Parathyroid adenoma (tissue), 2 donors: ENCODE measurements around the gene SHC3.

ENCODE experiments used
- H2AFZ ChIP-seq: fragments of 300-600 bp; sonication (generic); one replicate; pipeline ENCODE4 v1.7.0; 2017; ENCODE audit warnings: antibody characterized with exemption, mild to moderate bottlenecking
- H3K27ac ChIP-seq: fragments of 300-600 bp; sonication (generic); one replicate; pipeline ENCODE4 v1.7.0; 2017
- H3K27me3 ChIP-seq: fragments of 300-600 bp; sonication (generic); one replicate; pipeline ENCODE4 v1.7.0; 2017; ENCODE audit warnings: low read length; ENCODE audit not compliant: control insufficient read depth, insufficient read depth
- H3K36me3 ChIP-seq: fragments of 300-600 bp; sonication (generic); one replicate; pipeline ENCODE4 v1.7.0; 2017; ENCODE audit warnings: low read length; ENCODE audit not compliant: control insufficient read depth, insufficient read depth
- H3K4me1 ChIP-seq: fragments of 300-600 bp; sonication (generic); one replicate; pipeline ENCODE4 v1.7.0; 2017; ENCODE audit warnings: control low read depth
- H3K4me2 ChIP-seq: fragments of 300-600 bp; sonication (generic); one replicate; pipeline ENCODE4 v1.7.0; 2017; ENCODE audit warnings: low read length
- H3K4me3 ChIP-seq: fragments of 300-600 bp; sonication (generic); one replicate; pipeline ENCODE4 v1.7.0; 2017; ENCODE audit warnings: low read depth, low read length
- H3K79me2 ChIP-seq: fragments of 300-600 bp; sonication (generic); one replicate; pipeline ENCODE4 v1.7.0; 2017; ENCODE audit warnings: control low read depth
- H3K9ac ChIP-seq: fragments of 300-600 bp; sonication (generic); one replicate; pipeline ENCODE4 v1.7.0; 2017; ENCODE audit warnings: mild to moderate bottlenecking
- H3K9me3 ChIP-seq: fragments of 300-600 bp; sonication (generic); one replicate; pipeline ENCODE4 v1.7.0; 2017; ENCODE audit warnings: low read length; ENCODE audit not compliant: control insufficient read depth
- CTCF ChIP-seq: fragments of 300-600 bp; sonication (generic); IDR thresholded peaks from one replicate; pipeline ENCODE4 v1.7.0; 2017; ENCODE audit warnings: antibody characterized with exemption, mild to moderate bottlenecking
- donor health status: primary hyperparathyroidism.

Gene SHC3

GRCh38 chr9:88980740-88981203 is 197.8 kb downstream of the SHC3 start:
- Histone ChIP-seq H3K9ac (no peak overlapping the region), H3K4me3 (no peak overlapping the region), H3K27ac (no peak overlapping the region), H3K79me2 (no peaks in the 10 kb centered on the region), H2AFZ (no peak overlapping the region), H3K4me1 (no peaks in the 10 kb centered on the region), H3K4me2 (no peak overlapping the region), H3K27me3 (no peaks in the 10 kb centered on the region), H3K9me3 (no peaks in the 10 kb centered on the region), H3K36me3 (no peaks in the 10 kb centered on the region)
- no peak for TF ChIP-seq CTCF

GRCh38 chr9:88979791-88980190 is 198.8 kb downstream of the SHC3 start:
- Histone ChIP-seq H3K36me3 (no peaks in the 10 kb centered on the region), H3K4me1 (no peaks in the 10 kb centered on the region), H3K4me3 (no peak overlapping the region), H3K9me3 (no peaks in the 10 kb centered on the region), H3K9ac (no peak overlapping the region), H3K27me3 (no peaks in the 10 kb centered on the region), H3K4me2 (no peak overlapping the region), H2AFZ (no peak overlapping the region), H3K79me2 (no peaks in the 10 kb centered on the region), H3K27ac (no peak overlapping the region)
- no peak for TF ChIP-seq CTCF

- Histone ChIP-seq H3K9ac (no peak overlapping the region), H3K4me1 (no peaks in the 10 kb centered on the region), H3K9me3 (no peaks in the 10 kb centered on the region), H3K27me3 (no peaks in the 10 kb centered on the region), H3K4me2 (no peak overlapping the region), H3K4me3 (no peak overlapping the region), H2AFZ (no peak overlapping the region), H3K36me3 (no peaks in the 10 kb centered on the region), H3K79me2 (no peaks in the 10 kb centered on the region), H3K27ac (no peak overlapping the region)
- no peak for TF ChIP-seq CTCF
These were observed 199.6 kb downstream of the SHC3 start for GRCh38 chr9:88979021-88979420.

GRCh38 chr9:88978034-88978433 is 200.6 kb downstream of the SHC3 start:
- Histone ChIP-seq H3K27me3 (no peaks in the 10 kb centered on the region), H3K4me1 (no peaks in the 10 kb centered on the region), H2AFZ (no peak overlapping the region), H3K27ac (no peak overlapping the region), H3K9me3 (no peaks in the 10 kb centered on the region), H3K4me2 (no peak overlapping the region), H3K36me3 (no peaks in the 10 kb centered on the region), H3K9ac (no peak overlapping the region), H3K79me2 (no peaks in the 10 kb centered on the region), H3K4me3 (no peak overlapping the region)
- TF ChIP-seq CTCF: no peak

- Histone ChIP-seq H3K4me3 (no peak overlapping the region), H3K9ac (no peak overlapping the region), H3K27me3 (no peaks in the 10 kb centered on the region), H3K9me3 (no peaks in the 10 kb centered on the region), H3K27ac (no peak overlapping the region), H3K36me3 (no peaks in the 10 kb centered on the region), H3K79me2 (no peaks in the 10 kb centered on the region), H3K4me2 (no peak overlapping the region), H2AFZ (no peak overlapping the region), H3K4me1 (no peaks in the 10 kb centered on the region)
- no peak for TF ChIP-seq CTCF
These were observed 201.7 kb downstream of the SHC3 start for GRCh38 chr9:88976890-88977257.
